Forelimb muscle (tissue), 1 donor: ENCODE measurements around the gene PCDHB14. TPM values are rescaled to one million over a fixed set of nuclear protein-coding genes. Genes with fewer than 3 reads are reported as not detected.
"Not testable (repeated sequence)": the region's sequence is repeated elsewhere in the genome, so short reads cannot be mapped to it uniquely, and the experiment has no call there.

ENCODE experiments used
- DNase-seq: peaks from one replicate; pipeline ENCODE4 v3.0.0-alpha.2; 2013; ENCODE audit warnings: low read depth
- polyA plus RNA-seq: library from polyadenylated mRNA; unstranded; fragments of 120-200 nt; gene quantifications from one replicate; pipeline ENCODE4 v1.2.1, GENCODE V29; 2013; ENCODE audit not compliant: insufficient read length

The PCDHB14 gene
- 6.3 TPM for polyA plus RNA-seq

DNA sequence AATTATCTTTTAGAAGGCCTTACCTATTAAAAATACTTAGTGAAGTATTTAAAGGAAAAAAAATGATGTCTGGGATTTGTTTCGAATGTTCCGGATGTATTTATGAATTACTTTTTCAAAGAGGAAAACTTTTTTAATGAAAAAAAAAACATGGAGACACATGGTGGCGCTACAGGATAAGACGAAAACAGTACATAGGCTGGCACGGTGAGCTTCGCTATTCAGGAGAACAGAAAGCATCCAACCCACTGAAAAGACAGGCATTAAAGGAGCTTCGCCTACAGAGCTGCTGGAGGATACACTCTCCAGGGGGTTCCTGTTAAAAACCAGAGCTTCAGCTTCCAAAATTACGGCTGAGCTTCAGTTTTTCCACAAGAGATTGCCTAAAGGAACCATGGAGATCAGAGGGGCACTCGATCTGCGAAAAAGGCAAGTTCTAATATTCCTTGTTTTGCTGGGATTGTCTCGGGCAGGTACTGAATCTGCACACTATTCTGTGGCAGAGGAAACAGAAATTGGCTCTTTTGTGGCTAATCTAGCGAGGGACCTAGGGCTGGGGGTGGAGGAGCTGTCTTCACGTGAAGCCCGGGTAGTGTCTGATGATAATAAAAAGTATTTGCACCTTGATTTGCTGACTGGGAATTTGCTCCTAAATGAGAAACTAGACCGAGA lies at the start of gene PCDHB14:
PCDHB14 (plus strand) TSS at position 232 of the 672 bp plus-strand sequence; CDS start at position 395, 163 bp downstream.
- DNase-seq = peak; percentile 8

- DNase-seq = not testable (repeated sequence)
Observed at GRCh38 chr5:141174291-141175104, 48.6 kb upstream of the PCDHB14 start.

DNA sequence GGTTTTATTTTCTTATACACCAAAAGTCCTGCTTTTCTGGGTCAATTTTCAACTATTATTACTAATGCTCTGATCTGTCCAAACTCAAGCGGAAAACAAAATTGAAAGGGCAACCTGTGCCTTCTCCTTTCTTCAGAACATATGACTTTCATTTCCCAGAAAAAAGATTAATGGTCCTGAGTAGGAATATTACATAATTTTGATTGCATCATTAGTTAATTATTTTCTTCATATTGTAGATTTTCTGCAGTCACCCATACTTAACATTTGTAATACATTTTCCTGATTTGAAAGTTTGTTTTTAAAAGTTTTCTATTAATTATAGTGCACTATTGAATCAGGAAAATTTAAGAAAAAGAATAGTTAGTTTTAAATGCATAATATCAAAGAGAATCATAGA lies 47.2 kb upstream of the PCDHB14 start:
- DNase-seq = no peak

GRCh38 chr5:141177577-141178191 lies 45.5 kb upstream of the PCDHB14 start, which contains the start of gene PCDHB8:
Gene PCDHB8 (plus strand): TSS chr5:141177790. CDS start chr5:141178035, 245 bp downstream.
- DNase-seq = not testable (repeated sequence)

GRCh38 chr5:141179371-141179770 lies 43.8 kb upstream of the PCDHB14 start:
- not testable (repeated sequence) for DNase-seq

- DNase-seq = not testable (repeated sequence)
Observed at GRCh38 chr5:141179876-141180275, 43.3 kb upstream of the PCDHB14 start.

GRCh38 chr5:141180313-141180712 lies 42.8 kb upstream of the PCDHB14 start:
- DNase-seq = no peak

DNA sequence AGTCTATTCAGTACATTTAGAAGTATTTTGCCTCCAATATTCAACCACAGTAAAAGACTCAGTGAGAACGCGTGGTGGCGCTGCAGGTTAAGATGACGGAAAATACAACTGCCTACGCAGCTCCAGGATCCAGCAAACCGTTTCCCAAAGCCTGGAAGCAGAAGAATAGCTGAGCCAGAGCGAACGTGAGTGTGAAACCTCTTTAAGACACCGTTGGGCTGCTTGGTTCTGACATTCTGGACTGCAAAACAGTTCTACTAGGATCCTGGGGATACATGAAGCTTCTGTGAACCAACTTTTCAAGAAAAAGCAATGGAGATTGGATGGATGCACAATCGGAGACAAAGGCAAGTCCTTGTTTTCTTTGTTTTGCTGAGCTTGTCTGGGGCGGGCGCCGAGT lies 40.9 kb upstream of the PCDHB14 start, which contains the start of gene PCDHB16:
PCDHB16 (plus strand) TSS at position 140 of the 400 bp plus-strand sequence; CDS start at position 313, 173 bp downstream.
- no peak for DNase-seq

DNA sequence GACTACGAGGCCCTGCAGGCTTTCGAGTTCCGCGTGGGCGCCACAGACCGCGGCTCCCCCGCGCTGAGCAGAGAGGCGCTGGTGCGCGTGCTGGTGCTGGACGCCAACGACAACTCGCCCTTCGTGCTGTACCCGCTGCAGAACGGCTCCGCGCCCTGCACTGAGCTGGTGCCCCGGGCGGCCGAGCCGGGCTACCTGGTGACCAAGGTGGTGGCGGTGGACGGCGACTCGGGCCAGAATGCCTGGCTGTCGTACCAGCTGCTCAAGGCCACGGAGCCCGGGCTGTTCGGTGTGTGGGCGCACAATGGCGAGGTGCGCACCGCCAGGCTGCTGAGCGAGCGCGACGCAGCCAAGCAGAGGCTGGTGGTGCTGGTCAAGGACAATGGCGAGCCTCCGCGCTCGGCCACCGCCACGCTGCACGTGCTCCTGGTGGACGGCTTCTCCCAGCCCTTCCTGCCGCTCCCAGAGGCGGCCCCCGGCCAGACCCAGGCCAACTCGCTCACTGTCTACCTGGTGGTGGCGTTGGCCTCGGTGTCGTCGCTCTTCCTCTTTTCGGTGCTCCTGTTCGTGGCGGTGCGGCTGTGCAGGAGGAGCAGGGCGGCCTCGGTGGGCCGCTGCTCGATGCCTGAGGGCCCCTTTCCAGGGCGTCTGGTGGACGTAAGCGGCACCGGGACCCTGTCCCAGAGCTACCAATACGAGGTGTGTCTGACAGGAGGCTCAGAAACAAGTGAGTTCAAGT lies 38.9 kb upstream of the PCDHB14 start:
- DNase-seq = not testable (repeated sequence)

DNA sequence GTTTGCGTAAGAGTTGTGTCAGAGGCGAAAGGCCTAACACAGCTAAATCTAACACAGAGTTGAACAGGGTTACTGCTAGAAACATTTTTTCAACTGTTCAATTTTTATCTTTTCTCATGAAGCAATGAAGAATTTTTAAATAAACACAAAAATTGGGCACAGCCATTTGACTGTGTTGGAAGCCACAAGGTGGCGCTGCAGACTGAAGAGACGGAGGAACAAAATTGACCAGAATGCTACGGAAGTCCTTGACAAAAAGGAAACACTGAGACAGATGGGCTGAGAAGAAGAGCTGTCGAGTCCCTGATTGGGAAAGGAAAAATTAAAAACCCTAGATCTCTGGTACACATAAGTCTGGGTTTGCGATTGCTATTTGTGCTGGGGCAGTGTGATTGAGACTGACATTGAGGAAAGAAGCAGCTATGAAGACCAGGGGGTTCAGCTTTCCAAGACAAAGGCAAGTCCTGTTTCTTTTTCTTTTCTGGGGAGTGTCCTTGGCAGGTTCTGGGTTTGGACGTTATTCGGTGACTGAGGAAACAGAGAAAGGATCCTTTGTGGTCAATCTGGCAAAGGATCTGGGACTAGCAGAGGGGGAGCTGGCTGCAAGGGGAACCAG lies 36.1 kb upstream of the PCDHB14 start, which contains the start of gene PCDHB9:
PCDHB9 (plus strand) TSS at position 265 of the 616 bp plus-strand sequence; CDS start at position 423, 158 bp downstream.
- no peak for DNase-seq

GRCh38 chr5:141188682-141189081 lies 34.5 kb upstream of the PCDHB14 start:
- not testable (repeated sequence) for DNase-seq

DNA sequence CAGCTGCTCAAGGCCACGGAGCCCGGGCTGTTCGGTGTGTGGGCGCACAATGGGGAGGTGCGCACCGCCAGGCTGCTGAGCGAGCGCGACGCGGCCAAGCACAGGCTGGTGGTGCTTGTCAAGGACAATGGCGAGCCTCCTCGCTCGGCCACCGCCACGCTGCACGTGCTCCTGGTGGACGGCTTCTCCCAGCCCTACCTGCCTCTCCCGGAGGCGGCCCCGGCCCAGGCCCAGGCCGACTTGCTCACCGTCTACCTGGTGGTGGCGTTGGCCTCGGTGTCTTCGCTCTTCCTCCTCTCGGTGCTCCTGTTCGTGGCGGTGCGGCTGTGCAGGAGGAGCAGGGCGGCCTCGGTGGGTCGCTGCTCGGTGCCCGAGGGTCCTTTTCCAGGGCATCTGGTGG lies 34.0 kb upstream of the PCDHB14 start:
- not testable (repeated sequence) for DNase-seq

DNA sequence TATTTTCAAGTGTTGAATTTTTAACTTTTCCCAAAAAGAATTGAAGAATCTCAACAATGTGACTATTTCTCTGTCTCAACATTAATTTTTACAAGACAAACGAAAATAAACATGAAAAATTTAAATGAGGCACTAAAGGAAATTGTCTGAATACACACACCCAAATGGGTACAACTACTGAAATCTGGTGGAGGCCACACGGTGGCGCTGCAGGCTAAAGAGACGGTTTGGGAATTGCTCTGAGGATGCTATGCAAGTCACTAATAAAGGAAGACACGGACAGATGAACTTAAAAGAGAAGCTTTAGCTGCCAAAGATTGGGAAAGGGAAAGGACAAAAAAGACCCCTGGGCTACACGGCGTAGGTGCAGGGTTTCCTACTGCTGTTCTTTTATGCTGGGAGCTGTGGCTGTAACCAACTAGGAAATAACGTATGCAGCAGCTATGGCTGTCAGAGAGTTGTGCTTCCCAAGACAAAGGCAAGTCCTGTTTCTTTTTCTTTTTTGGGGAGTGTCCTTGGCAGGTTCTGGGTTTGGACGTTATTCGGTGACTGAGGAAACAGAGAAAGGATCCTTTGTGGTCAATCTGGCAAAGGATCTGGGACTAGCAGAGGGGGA lies 30.9 kb upstream of the PCDHB14 start, which contains the start of gene PCDHB10:
PCDHB10 (plus strand) TSS at position 244 of the 616 bp plus-strand sequence; CDS start at position 444, 200 bp downstream.
- DNase-seq = no peak

DNA sequence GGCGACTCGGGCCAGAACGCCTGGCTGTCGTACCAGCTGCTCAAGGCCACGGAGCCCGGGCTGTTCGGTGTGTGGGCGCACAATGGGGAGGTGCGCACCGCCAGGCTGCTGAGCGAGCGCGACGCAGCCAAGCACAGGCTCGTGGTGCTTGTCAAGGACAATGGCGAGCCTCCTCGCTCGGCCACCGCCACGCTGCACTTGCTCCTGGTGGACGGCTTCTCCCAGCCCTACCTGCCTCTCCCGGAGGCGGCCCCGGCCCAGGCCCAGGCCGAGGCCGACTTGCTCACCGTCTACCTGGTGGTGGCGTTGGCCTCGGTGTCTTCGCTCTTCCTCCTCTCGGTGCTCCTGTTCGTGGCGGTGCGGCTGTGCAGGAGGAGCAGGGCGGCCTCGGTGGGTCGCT lies 28.8 kb upstream of the PCDHB14 start:
- not testable (repeated sequence) for DNase-seq

DNA sequence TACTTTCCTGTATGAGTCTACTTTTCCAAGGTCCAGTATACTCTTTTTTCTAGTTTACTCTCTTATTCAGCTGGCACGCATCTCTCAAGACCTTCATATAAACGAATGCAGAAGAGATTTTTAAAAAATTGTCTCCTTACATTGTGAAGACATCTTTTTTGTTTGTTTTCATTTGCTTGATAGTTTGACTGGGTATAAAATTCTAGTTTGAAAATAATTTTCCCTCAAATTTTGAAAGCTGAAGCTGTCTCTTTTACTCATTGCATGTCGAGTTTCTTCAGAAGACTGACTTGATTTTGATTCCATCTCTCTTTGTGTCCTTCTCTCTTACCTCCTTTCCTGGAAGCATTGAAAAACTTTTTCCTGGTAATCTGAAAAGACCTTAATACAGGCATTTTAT lies 26.8 kb upstream of the PCDHB14 start:
- DNase-seq = no peak

- DNase-seq = no peak
Observed at GRCh38 chr5:141199359-141200235, 23.5 kb upstream of the PCDHB14 start, which contains the start of gene PCDHB11. Gene PCDHB11 (plus strand): TSS chr5:141199627. CDS start chr5:141199775, 148 bp downstream.

DNA sequence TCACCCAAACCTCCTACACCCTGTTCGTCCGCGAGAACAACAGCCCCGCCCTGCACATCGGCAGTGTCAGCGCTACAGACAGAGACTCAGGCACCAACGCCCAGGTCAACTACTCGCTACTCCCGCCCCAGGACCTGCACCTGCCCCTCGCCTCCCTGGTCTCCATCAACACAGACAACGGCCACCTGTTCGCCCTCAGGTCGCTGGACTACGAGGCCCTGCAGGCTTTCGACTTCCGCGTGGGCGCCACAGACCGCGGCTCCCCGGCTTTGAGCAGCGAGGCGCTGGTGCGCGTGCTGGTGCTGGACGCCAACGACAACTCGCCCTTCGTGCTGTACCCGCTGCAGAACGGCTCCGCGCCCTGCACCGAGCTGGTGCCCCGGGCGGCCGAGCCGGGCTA lies 22.0 kb upstream of the PCDHB14 start:
- not testable (repeated sequence) for DNase-seq

DNA sequence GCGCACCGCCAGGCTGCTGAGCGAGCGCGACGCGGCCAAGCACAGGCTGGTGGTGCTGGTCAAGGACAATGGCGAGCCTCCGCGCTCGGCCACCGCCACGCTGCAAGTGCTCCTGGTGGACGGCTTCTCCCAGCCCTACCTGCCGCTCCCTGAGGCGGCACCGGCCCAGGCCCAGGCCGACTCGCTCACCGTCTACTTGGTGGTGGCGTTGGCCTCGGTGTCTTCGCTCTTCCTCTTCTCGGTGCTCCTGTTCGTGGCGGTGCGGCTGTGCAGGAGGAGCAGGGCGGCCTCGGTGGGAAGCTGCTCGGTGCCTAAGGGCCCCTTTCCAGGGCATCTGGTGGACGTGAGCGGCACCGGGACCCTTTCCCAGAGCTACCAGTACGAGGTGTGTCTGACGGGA lies 21.5 kb upstream of the PCDHB14 start:
- not testable (repeated sequence) for DNase-seq

DNA sequence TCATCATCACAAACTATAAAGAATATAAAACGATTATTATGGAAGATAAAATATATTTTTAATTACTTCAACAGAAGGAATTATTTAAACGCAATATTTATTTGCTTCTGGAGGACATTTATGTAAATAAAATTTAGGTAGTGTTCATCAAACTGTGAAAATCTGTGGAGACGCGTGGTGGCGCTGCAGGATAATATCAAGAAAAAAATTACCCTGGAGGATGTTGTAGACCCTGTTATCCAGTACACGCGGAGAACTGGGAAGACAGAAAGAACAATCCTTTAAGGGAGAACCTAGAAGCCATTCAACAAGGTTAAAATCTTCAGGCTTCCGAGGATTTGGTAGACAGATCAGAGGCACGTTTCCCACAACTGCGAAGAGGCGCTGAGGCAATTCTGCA lies 14.7 kb upstream of the PCDHB14 start, which contains the start of gene PCDHB12:
PCDHB12 (plus strand) TSS at position 242 of the 400 bp plus-strand sequence. CDS start 189 bp downstream, outside the sequence.
- no peak for DNase-seq
